ENCODE results near the gene XIRP1. TPM values are rescaled to one million over a fixed set of nuclear protein-coding genes. Genes with fewer than 3 reads are reported as not detected.

The XIRP1 gene
- total RNA-seq, 4 donors from 2014 or later = not detected

- TF ChIP-seq CTCF (IDR thresholded peaks at IDR 0.05; ENCODE audit: low read depth) = no peak
Measured at GRCh38 chr3:39207361-39208186, 15.2 kb upstream of the XIRP1 start.

- no peak for TF ChIP-seq CTCF (IDR thresholded peaks at IDR 0.05; ENCODE audit: low read depth)
Measured at GRCh38 chr3:39205919-39206516, 13.6 kb upstream of the XIRP1 start.

- TF ChIP-seq CTCF (IDR thresholded peaks at IDR 0.05; ENCODE audit: low read depth) = no peak
Measured at GRCh38 chr3:39205131-39205530, 12.7 kb upstream of the XIRP1 start.

GRCh38 chr3:39203860-39204259 is 11.5 kb upstream of the XIRP1 start:
- no peak for TF ChIP-seq CTCF (IDR thresholded peaks at IDR 0.05; ENCODE audit: low read depth)

- no peak for TF ChIP-seq CTCF (IDR thresholded peaks at IDR 0.05; ENCODE audit: low read depth)
Measured at GRCh38 chr3:39203402-39203801, 11.0 kb upstream of the XIRP1 start.

GRCh38 chr3:39202094-39202493 is 9.7 kb upstream of the XIRP1 start:
- TF ChIP-seq CTCF (IDR thresholded peaks at IDR 0.05; ENCODE audit: low read depth) = no peak

GRCh38 chr3:39196671-39197356 is 4.4 kb upstream of the XIRP1 start:
- no peak for TF ChIP-seq CTCF (IDR thresholded peaks at IDR 0.05; ENCODE audit: low read depth)
